ENCODE data around the gene FMNL2.

The FMNL2 gene

DNA sequence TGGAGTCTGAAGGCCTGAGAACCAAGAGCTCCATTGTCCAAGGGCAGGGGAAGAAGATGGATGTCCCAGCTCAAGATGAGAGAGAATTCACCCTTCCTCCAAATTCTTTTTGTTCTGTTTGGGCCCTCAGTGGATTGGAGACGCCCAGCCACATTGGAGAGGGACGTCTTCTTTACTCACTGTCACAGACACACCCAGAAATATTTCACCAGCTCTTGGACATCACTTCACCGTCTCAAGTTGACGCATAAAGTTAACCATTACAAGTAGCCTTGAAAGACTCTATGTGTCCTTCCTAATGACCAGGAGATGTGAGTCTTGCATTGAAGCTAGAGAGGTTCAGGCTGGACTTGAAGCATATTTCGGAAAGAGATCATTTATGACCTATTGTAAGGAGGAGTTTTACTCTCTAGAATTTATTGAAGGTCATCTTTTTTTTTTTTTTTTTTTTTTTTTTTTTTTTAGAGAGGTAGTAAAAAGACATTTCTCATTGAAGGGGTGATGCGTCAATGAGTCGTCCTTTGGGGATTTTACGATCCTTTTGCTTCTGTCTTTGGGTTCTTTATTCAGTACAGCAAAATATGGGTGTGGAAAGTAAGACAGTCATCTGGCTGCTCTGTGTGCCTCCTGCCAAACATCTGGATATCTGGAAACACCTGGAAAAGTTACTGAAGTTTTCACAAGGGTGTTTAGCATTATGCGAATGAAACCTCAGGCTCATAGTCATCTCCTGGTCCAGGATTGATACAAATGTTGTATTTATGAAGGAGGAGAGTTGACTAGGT is 264.2 kb downstream of the FMNL2 start:
- POLR2A ChIA-PET = no interaction called here
- DNase-seq (ENCODE audit: extremely low spot score) = no peak
- CTCF ChIA-PET = no interaction called here

DNA sequence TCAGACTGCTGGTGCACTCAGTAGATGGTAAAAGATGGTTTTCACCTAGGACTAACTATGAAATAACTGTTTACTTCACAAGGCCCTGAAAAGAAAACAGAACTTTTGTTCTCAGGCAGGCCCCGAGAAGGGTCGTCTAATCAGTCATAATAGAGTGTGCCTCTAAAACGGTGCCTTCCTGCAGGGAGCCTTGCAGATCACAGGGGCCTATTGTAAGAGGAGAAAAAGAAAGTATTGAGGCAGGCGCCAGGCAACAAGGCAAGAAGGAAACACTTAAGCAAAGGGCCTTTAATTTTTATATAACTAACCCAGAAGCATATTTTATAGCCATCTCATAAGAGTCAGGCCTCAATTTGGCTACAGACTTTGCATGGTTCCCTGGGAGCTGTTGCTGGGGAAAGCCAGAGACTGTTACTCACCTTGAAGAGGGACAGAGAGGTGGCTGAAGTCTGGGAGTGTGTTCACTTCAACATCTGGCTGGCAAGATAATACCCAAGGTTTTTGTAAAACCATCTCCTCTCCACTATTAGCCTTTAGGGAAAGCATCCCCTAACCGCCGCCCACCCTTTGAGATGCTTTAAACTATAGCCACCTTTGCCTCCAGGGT is 265.2 kb downstream of the FMNL2 start:
- no peak for DNase-seq (ENCODE audit: extremely low spot score)
- ChIA-PET CTCF (no interaction called here), POLR2A (no interaction called here)

More for the DNA sequence above, 264.2 kb downstream of the FMNL2 start:
- TF ChIP-seq NFRKB (IDR thresholded peaks at IDR 0.05) (no peak), ELF4 (IDR thresholded peaks at IDR 0.05) (no peak), ARNT (IDR thresholded peaks at IDR 0.05) (no peak), CTBP1 (IDR thresholded peaks at IDR 0.05; ENCODE audit: borderline replicate concordance) (no peak), SP1 (IDR thresholded peaks at IDR 0.05) (no peak), LEF1 (IDR thresholded peaks at IDR 0.05; ENCODE audit: borderline replicate concordance) (no peak), FOXM1 (IDR thresholded peaks at IDR 0.05; ENCODE audit: borderline replicate concordance) (no peak), FOXK2 (IDR thresholded peaks at IDR 0.05) (no peak), ZNF384 (IDR thresholded peaks at IDR 0.05) (no peak), FOXA1 (IDR thresholded peaks at IDR 0.05) (no peak), BHLHE40 (IDR thresholded peaks at IDR 0.05; ENCODE audit: borderline replicate concordance) (no peak), HDGF (IDR thresholded peaks at IDR 0.05; ENCODE audit: borderline replicate concordance) (no peak), L3MBTL2 (conservative IDR thresholded peaks at IDR 0.05) (no peak), TARDBP (IDR thresholded peaks at IDR 0.05) (no peak), SUZ12 (IDR thresholded peaks at IDR 0.05) (no peak)
- TF ChIP-seq, protein P1, sequence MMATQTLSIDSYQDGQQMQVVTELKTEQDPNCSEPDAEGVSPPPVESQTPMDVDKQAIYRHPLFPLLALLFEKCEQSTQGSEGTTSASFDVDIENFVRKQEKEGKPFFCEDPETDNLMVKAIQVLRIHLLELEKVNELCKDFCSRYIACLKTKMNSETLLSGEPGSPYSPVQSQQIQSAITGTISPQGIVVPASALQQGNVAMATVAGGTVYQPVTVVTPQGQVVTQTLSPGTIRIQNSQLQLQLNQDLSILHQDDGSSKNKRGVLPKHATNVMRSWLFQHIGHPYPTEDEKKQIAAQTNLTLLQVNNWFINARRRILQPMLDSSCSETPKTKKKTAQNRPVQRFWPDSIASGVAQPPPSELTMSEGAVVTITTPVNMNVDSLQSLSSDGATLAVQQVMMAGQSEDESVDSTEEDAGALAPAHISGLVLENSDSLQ (IDR thresholded peaks at IDR 0.05) = no peak

DNA sequence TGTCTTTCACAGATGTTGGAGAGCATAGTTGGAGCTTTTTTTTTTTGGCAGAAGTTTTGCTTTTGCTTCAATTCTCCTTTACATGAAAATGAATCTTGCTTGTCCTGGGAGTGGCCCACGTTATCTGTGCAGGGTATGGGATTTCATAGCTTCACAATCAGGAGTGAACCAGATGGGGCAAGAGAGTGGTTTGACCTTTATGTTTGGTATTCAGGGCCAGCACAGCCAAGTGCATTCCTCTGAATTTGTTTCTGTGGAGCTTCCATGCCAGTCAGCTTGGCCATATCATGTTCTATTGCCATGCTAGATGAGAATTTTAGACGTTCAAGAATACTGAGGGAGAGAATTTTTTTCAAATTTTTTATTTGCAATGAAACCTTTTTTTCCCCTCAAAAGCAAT is 265.7 kb downstream of the FMNL2 start:
- CTCF ChIA-PET = no interaction called here
- TF ChIP-seq L3MBTL2 (conservative IDR thresholded peaks at IDR 0.05) = no peak
- no peak for TF ChIP-seq ZNF384 (IDR thresholded peaks at IDR 0.05)
- no peak for TF ChIP-seq SUZ12 (IDR thresholded peaks at IDR 0.05)
- no peak for TF ChIP-seq CTBP1 (IDR thresholded peaks at IDR 0.05; ENCODE audit: borderline replicate concordance)
- TF ChIP-seq BHLHE40 (IDR thresholded peaks at IDR 0.05; ENCODE audit: borderline replicate concordance) = no peak
- TF ChIP-seq NFRKB (IDR thresholded peaks at IDR 0.05) = no peak
- TF ChIP-seq, protein P1 (IDR thresholded peaks at IDR 0.05) = no peak
- no peak for TF ChIP-seq FOXM1 (IDR thresholded peaks at IDR 0.05; ENCODE audit: borderline replicate concordance)
- POLR2A ChIA-PET = no interaction called here
- DNase-seq (ENCODE audit: extremely low spot score) = no peak

More for the DNA sequence above, 265.2 kb downstream of the FMNL2 start:
- TF ChIP-seq FOXM1 (IDR thresholded peaks at IDR 0.05; ENCODE audit: borderline replicate concordance) (no peak), ELF4 (IDR thresholded peaks at IDR 0.05) (no peak), CTBP1 (IDR thresholded peaks at IDR 0.05; ENCODE audit: borderline replicate concordance) (no peak), ARNT (IDR thresholded peaks at IDR 0.05) (no peak), LEF1 (IDR thresholded peaks at IDR 0.05; ENCODE audit: borderline replicate concordance) (no peak), SUZ12 (IDR thresholded peaks at IDR 0.05) (no peak), SP1 (IDR thresholded peaks at IDR 0.05) (no peak), TARDBP (IDR thresholded peaks at IDR 0.05) (no peak), FOXA1 (IDR thresholded peaks at IDR 0.05) (no peak), HDGF (IDR thresholded peaks at IDR 0.05; ENCODE audit: borderline replicate concordance) (no peak), FOXK2 (IDR thresholded peaks at IDR 0.05) (no peak), NFRKB (IDR thresholded peaks at IDR 0.05) (no peak), BHLHE40 (IDR thresholded peaks at IDR 0.05; ENCODE audit: borderline replicate concordance) (no peak)
- TF ChIP-seq, protein P1 (IDR thresholded peaks at IDR 0.05) = no peak

DNA sequence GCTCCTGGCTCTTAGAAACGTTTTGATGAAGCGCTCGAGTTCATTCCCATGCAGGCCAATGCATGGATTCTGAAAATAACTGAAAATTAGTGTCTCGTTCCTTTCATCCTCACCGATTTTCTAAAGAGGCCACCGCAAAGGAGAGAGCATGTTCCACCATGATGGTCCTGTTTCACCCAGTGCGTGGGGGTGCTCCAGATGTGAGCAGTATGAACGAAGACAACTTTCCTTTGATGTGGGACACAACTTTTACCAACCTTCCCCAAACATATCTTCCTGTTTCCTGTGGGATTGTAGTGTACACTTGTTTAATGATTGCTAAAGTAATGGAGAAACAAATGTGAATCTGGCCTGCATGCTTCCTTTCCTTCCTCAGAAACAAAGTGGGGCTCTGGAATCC is 267.8 kb downstream of the FMNL2 start:
- TF ChIP-seq FOXA1 (IDR thresholded peaks at IDR 0.05) = no peak
- no peak for TF ChIP-seq ZNF384 (IDR thresholded peaks at IDR 0.05)
- TF ChIP-seq ELF4 (IDR thresholded peaks at IDR 0.05) = no peak
- TF ChIP-seq TARDBP (IDR thresholded peaks at IDR 0.05) = no peak
- TF ChIP-seq BHLHE40 (IDR thresholded peaks at IDR 0.05; ENCODE audit: borderline replicate concordance) = no peak
- no peak for TF ChIP-seq FOXK2 (IDR thresholded peaks at IDR 0.05)
- TF ChIP-seq SP1 (IDR thresholded peaks at IDR 0.05) = no peak
- TF ChIP-seq, protein P1 (IDR thresholded peaks at IDR 0.05) = no peak
- ChIA-PET CTCF (no interaction called here), POLR2A (no interaction called here)
- DNase-seq (ENCODE audit: extremely low spot score) = no peak

DNA sequence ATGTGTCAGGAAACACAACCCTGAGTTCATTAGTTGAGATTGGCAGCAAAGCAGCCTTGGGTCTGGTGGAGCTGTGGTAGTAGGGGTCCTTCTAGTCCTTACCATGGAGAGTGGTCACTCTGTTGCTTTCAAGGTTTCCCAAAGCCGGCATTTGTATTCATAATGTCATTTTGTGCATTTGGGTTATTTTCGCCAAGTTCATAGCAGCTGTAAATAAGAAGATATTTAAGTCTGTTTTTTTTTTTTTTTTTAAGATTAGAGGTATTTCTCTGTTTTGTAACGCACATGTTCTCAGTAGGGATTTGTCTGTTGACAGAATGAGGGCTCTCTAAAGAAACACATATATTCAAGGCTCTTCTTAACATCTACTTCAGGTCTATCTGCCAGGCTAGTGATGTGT is 268.2 kb downstream of the FMNL2 start:
- POLR2A ChIA-PET = no interaction called here
- no peak for TF ChIP-seq SUZ12 (IDR thresholded peaks at IDR 0.05)
- no peak for TF ChIP-seq L3MBTL2 (conservative IDR thresholded peaks at IDR 0.05)
- no peak for TF ChIP-seq ZNF384 (IDR thresholded peaks at IDR 0.05)
- TF ChIP-seq ARNT (IDR thresholded peaks at IDR 0.05) = no peak
- no peak for TF ChIP-seq SP1 (IDR thresholded peaks at IDR 0.05)
- no peak for TF ChIP-seq BHLHE40 (IDR thresholded peaks at IDR 0.05; ENCODE audit: borderline replicate concordance)
- TF ChIP-seq TARDBP (IDR thresholded peaks at IDR 0.05) = no peak
- TF ChIP-seq NFRKB (IDR thresholded peaks at IDR 0.05) = no peak
- TF ChIP-seq FOXM1 (IDR thresholded peaks at IDR 0.05; ENCODE audit: borderline replicate concordance) = no peak
- no peak for TF ChIP-seq LEF1 (IDR thresholded peaks at IDR 0.05; ENCODE audit: borderline replicate concordance)
- no peak for TF ChIP-seq CTBP1 (IDR thresholded peaks at IDR 0.05; ENCODE audit: borderline replicate concordance)
- no peak for TF ChIP-seq FOXA1 (IDR thresholded peaks at IDR 0.05)
- TF ChIP-seq, protein P1 (IDR thresholded peaks at IDR 0.05) = no peak
- no peak for TF ChIP-seq ELF4 (IDR thresholded peaks at IDR 0.05)
- no peak for TF ChIP-seq HDGF (IDR thresholded peaks at IDR 0.05; ENCODE audit: borderline replicate concordance)
- TF ChIP-seq FOXK2 (IDR thresholded peaks at IDR 0.05) = no peak
- no peak for DNase-seq (ENCODE audit: extremely low spot score)
- CTCF ChIA-PET = no interaction called here

Measured in HEK293T (cell line).